Measurements from ENCODE around the gene CCT3. TPM values are rescaled to one million over a fixed set of nuclear protein-coding genes. Genes with fewer than 3 reads are reported as not detected.

The CCT3 gene
- total RNA-seq, 1 experiment from 2014 or later, result 619 TPM

DNA sequence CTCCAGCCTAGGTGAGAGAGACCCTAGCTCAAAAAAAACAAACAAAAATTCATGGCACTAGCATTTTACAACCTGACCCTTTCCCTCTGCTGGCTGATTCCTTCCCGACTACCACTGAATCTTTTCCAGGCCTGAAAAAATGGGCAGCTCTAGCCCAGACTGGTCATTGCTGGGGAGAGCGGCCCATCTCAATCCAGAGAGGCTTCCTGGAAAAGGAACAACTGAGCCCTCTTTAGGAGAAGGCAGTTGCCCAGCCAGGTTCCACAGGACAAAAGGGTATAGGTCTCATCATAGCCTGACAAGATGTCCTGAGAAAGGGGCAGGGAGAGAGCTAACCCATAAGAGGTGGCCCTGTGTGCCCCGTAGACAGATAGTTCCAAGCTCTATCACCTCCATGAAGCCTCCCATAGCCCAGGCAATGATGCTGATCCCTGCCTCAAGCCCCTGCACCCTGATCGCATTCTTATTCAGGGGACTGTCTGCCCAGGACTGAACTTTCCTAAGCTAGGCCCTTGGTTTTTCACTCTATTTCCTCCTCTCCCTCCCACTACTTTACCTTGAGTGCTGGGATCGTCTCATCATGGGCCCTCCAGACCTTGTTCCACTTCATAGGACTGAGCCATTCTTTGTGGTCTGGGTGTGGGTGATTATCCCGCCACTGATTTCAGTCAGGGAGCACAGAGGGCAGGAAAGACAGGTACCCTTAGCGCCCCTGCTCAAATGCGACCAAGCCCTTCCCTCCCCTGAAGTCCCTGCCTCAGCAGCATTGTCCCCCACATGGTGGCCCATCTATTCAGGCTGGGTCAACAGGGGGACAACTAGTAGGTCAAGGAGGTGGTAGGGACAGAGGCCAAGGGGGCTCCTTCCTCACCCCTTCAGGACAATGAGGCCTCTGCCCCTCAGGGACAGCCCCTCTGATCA, 49.1 kb upstream of the CCT3 start:
- Histone ChIP-seq H4K20me1 (ENCODE audit: insufficient read depth) (no peaks in the 10 kb centered on the region), H3K27me3 (ENCODE audit: insufficient read depth, low read length) (no peaks in the 10 kb centered on the region), H3K36me3 (ENCODE audit: control insufficient read depth in 1 of 2, insufficient read depth in 2 of 2, low read length in 2 of 2) (no peaks in the 10 kb centered on the region), H3K79me2 (ENCODE audit: insufficient read depth, low read length) (no peaks in the 10 kb centered on the region), H3K4me2 (ENCODE audit: low read length) (no peak overlapping the region), H3K9me2 (ENCODE audit: insufficient read depth) (no peaks in the 10 kb centered on the region), H2AFZ (ENCODE audit: low read depth, low read length, poor library complexity, severe bottlenecking) (no peak overlapping the region), H3K4me3 (replicated peaks in 1 of 2; ENCODE audit: low read depth in 1 of 2, low read length in 2 of 2) (no peak overlapping the region), H3K9me3 (ENCODE audit: control insufficient read depth in 1 of 2, insufficient read depth in 1 of 2, low read depth in 1 of 2, low read length in 2 of 2) (no peaks in the 10 kb centered on the region), H3K27ac (ENCODE audit: low read depth, low read length) (no peak overlapping the region), H3K4me1 (ENCODE audit: control insufficient read depth in 1 of 2, insufficient read depth in 2 of 2, low read length in 2 of 2) (no peaks in the 10 kb centered on the region; a peak in 1 of 4 replicates), H3K9ac (ENCODE audit: low read length) (no peak overlapping the region)
- RAD21 ChIA-PET (ENCODE audit: low non-redundant PET in 1 of 2, low total read pairs in 2 of 2, uncharacterized antibody in 2 of 2, unreplicated experiment in 2 of 2), result interaction anchor here (0.9 to 2.7 kb wide), 3 partner anchors 58 to 217 kb away, joined by 3 to 51 read pairs (median 33); no protein-coding TSS in a partner anchor
- CTCF ChIA-PET, result interaction anchor here (2.0 to 5.3 kb wide), 5 partner anchors 8 to 221 kb away, joined by 7 to 322 read pairs (median 21); no protein-coding TSS in a partner anchor
- TF ChIP-seq ELF1 (IDR thresholded peaks at IDR 0.05; ENCODE audit: borderline replicate concordance, low read depth) (no peak), EZH2 (IDR thresholded peaks at IDR 0.05) (no peak), CTCF (IDR thresholded peaks at IDR 0.05 in 2 of 3, conservative IDR thresholded peaks at IDR 0.05 in 1 of 3; ENCODE audit: borderline replicate concordance in 1 of 3, insufficient read depth in 1 of 3, low read depth in 2 of 3, low read length in 2 of 3) (no peak), JUND (IDR thresholded peaks at IDR 0.05) (no peak), YY1 (IDR thresholded peaks at IDR 0.05; ENCODE audit: extremely low read depth, insufficient replicate concordance, low read depth, low read length) (no peak), EZH2phosphoT487 (IDR thresholded peaks at IDR 0.05; ENCODE audit: borderline replicate concordance) (no peak)
- TF ChIP-seq, protein P1, sequence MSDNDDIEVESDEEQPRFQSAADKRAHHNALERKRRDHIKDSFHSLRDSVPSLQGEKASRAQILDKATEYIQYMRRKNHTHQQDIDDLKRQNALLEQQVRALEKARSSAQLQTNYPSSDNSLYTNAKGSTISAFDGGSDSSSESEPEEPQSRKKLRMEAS (IDR thresholded peaks at IDR 0.05), result no peak
- POLR2A ChIA-PET, result interaction anchor here (1.5 to 3.1 kb wide), 2 partner anchors 34 to 59 kb away, joined by 4 to 25 read pairs; no protein-coding TSS in a partner anchor
- DNase-seq (ENCODE audit: low read depth, low spot score), result no peak
- no TSS peak for BruUV-seq (replicated peaks)
- no peak for ATAC-seq
- intact Hi-C loops (cut with micrococcal nuclease), result no loop called here

All from HCT116 (cell line).